GM23338 (cell line): ENCODE measurements around the gene LCE6A. TPM values are rescaled to one million over a fixed set of nuclear protein-coding genes. Genes with fewer than 3 reads are reported as not detected.

ENCODE experiments used
- ATAC-seq: fragments of 200-7000 bp; cut with Tn5 transposase; 3 replicates; pipeline ENCODE4 v1.9.1; 2020
- DNase-seq: peaks from one replicate; pipeline ENCODE4 v3.0.0-alpha.2; 2015; ENCODE audit warnings: low spot score
- H2AFZ ChIP-seq: fragments of 200-600 bp; sonication (generic); 2 replicates; pipeline ENCODE4 v1.8.0; 2016; ENCODE audit warnings: antibody characterized with exemption, mild to moderate bottlenecking, moderate library complexity
- H3F3A ChIP-seq: fragments of 200-600 bp; sonication (generic); replicated peaks from 2 replicates; pipeline ENCODE4 v1.8.0; 2017; ENCODE audit warnings: antibody characterized with exemption, mixed run types, low read depth
- H3K27ac ChIP-seq: fragments of 200-600 bp; sonication (generic); 2 replicates; pipeline ENCODE4 v1.6.1; 2016; ENCODE audit warnings: low read depth
- H3K27me3 ChIP-seq: fragments of 200-600 bp; sonication (generic); 2 replicates; pipeline ENCODE4 v1.8.0; 2016; ENCODE audit warnings: mild to moderate bottlenecking, mixed run types, moderate library complexity; ENCODE audit not compliant: insufficient read depth
- H3K36me3 ChIP-seq: fragments of 200-600 bp; sonication (generic); 2 replicates; pipeline ENCODE4 v1.8.0; 2016; ENCODE audit warnings: mild to moderate bottlenecking; ENCODE audit not compliant: insufficient read depth
- H3K4me1 ChIP-seq: fragments of 200-600 bp; sonication (generic); 2 replicates; pipeline ENCODE4 v1.8.0; 2016; ENCODE audit warnings: mild to moderate bottlenecking, moderate library complexity; ENCODE audit not compliant: insufficient read depth
- H3K4me2 ChIP-seq: fragments of 200-600 bp; sonication (generic); 2 replicates; pipeline ENCODE4 v1.7.1; 2017; ENCODE audit warnings: mixed run types
- H3K4me3 ChIP-seq: fragments of 200-600 bp; sonication (generic); 2 replicates; pipeline ENCODE4 v1.6.1; 2016; ENCODE audit warnings: mixed run types
- H3K79me2 ChIP-seq: fragments of 200-600 bp; sonication (generic); replicated peaks from 2 replicates; pipeline ENCODE4 v1.8.0; 2017; ENCODE audit warnings: mild to moderate bottlenecking; ENCODE audit not compliant: insufficient read depth
- H3K9me2 ChIP-seq: fragments of 200-600 bp; sonication (generic); 2 replicates; pipeline ENCODE4 v1.8.0; 2017; ENCODE audit not compliant: insufficient read depth
- H4K20me1 ChIP-seq: fragments of 200-600 bp; sonication (generic); replicated peaks from 2 replicates; pipeline ENCODE4 v1.8.0; 2017; ENCODE audit warnings: mild to moderate bottlenecking; ENCODE audit not compliant: insufficient read depth
- H3K27ac Mint-ChIP-seq: 2 replicates; pipeline ENCODE4 v1.8.0; 2020; ENCODE audit warnings: inconsistent platforms, mild to moderate bottlenecking, moderate library complexity, mixed read lengths
- H3K27me3 Mint-ChIP-seq: 3 replicates; pipeline ENCODE4 v1.8.0; 2022; ENCODE audit warnings: low read depth, mild to moderate bottlenecking, moderate library complexity, mixed read lengths, inconsistent platforms; ENCODE audit not compliant: insufficient read depth, poor library complexity
- H3K36me3 Mint-ChIP-seq: 3 replicates; pipeline ENCODE4 v1.8.0; 2021; ENCODE audit warnings: low read depth, mild to moderate bottlenecking, inconsistent platforms, moderate library complexity, mixed read lengths
- H3K4me1 Mint-ChIP-seq: 3 replicates; pipeline ENCODE4 v1.8.0; 2020; ENCODE audit warnings: mild to moderate bottlenecking, inconsistent platforms, mixed read lengths
- H3K4me3 Mint-ChIP-seq: 3 replicates; pipeline ENCODE4 v1.8.0; 2021; ENCODE audit warnings: moderate library complexity, mild to moderate bottlenecking, inconsistent platforms, mixed read lengths
- H3K9me3 Mint-ChIP-seq: 3 replicates; pipeline ENCODE4 v1.8.0; 2020; ENCODE audit warnings: moderate library complexity, mild to moderate bottlenecking, inconsistent platforms, mixed read lengths
- CTCF ChIP-seq, 2 experiments: fragments of 200-600 bp in 1 of 2; sonication (generic) in 1 of 2; conservative IDR thresholded peaks; 2 replicates each; pipeline versions ENCODE4 v1.5.1 to v1.6.1; 2016 to 2017; ENCODE audit warnings: antibody characterized with exemption in 2 of 2, low read depth in 2 of 2, mild to moderate bottlenecking in 2 of 2, moderate library complexity in 1 of 2
- EZH2 ChIP-seq: fragments of 200-600 bp; sonication (generic); IDR thresholded peaks from one replicate; pipeline ENCODE4 v1.8.0; 2017; ENCODE audit warnings: antibody characterized with exemption, mild to moderate bottlenecking, low read depth; ENCODE audit not compliant: unreplicated experiment
- EZH2phosphoT487 ChIP-seq: fragments of 200-600 bp; sonication (generic); IDR thresholded peaks from one replicate; pipeline ENCODE4 v1.8.1; 2018; ENCODE audit warnings: antibody characterized with exemption; ENCODE audit not compliant: unreplicated experiment
- JUNB ChIP-seq: IDR thresholded peaks from one replicate; pipeline ENCODE4 v1.6.1; 2016; ENCODE audit warnings: antibody characterized with exemption; ENCODE audit not compliant: unreplicated experiment
- NANOG ChIP-seq: IDR thresholded peaks from 2 replicates; pipeline ENCODE4 v1.6.1; 2016; ENCODE audit warnings: antibody characterized with exemption, borderline replicate concordance
- POLR2AphosphoS5 ChIP-seq: IDR thresholded peaks from 2 replicates; pipeline ENCODE4 v1.6.1; 2016; ENCODE audit warnings: antibody characterized with exemption, low read depth
- REST ChIP-seq: IDR thresholded peaks from one replicate; pipeline ENCODE4 v1.6.1; 2018; ENCODE audit warnings: antibody characterized with exemption; ENCODE audit not compliant: unreplicated experiment
- STAT1 ChIP-seq: IDR thresholded peaks from one replicate; pipeline ENCODE4 v1.6.1; 2016; ENCODE audit warnings: antibody characterized with exemption; ENCODE audit not compliant: unreplicated experiment
- ZNF114 ChIP-seq: fragments of 250-450 bp; sonication (Bioruptor Pico); IDR thresholded peaks from 2 replicates; pipeline ENCODE4 v1.5.0; 2020; ENCODE audit warnings: mild to moderate bottlenecking, moderate library complexity
- ZNF331 ChIP-seq: fragments of 250-450 bp; sonication (Bioruptor Pico); IDR thresholded peaks from 2 replicates; pipeline ENCODE4 v1.5.0; 2020; ENCODE audit warnings: low read depth, mild to moderate bottlenecking, moderate library complexity
- polyA plus RNA-seq: library from polyadenylated mRNA; unstranded; fragments of >200 nt; fragmentation: Nextera tagmentation; extraction: Ambion mirVana; gene quantifications from 2 replicates; pipeline ENCODE4 v1.2.1, GENCODE V29; 2016
- total RNA-seq: library from RNA; depleted of rRNA; stranded (reverse); fragments of >200 nt; shearing (Covaris generic); gene quantifications from 2 replicates; pipeline ENCODE4 v1.2.3, GENCODE V29; 2014

Gene LCE6A
- total and polyA plus RNA-seq, 2 experiments from 2014 or later = not detected

- TF ChIP-seq ZNF331 = no peak
- no peak for TF ChIP-seq STAT1
- TF ChIP-seq EZH2 = no peak
- TF ChIP-seq CTCF (conservative IDR thresholded peaks at IDR 0.05; ENCODE audit: low read depth in 2 of 2) = no peak
- no peak for TF ChIP-seq EZH2phosphoT487
- TF ChIP-seq JUNB = no peak
- no peak for TF ChIP-seq ZNF114 (CRISPR knock-in tag)
Measured at GRCh38 chr1:152859696-152860095, 17.0 kb downstream of the LCE6A start, which contains the start of gene LCE7A (continued).

- Histone ChIP-seq H3K4me3 (no peak overlapping the region), H4K20me1 (no peaks in the 10 kb centered on the region), H3K79me2 (no peaks in the 10 kb centered on the region), H2AFZ (no peak overlapping the region), H3K27ac (no peak overlapping the region), H3K27me3 (no peaks in the 10 kb centered on the region), H3K4me1 (no peaks in the 10 kb centered on the region), H3F3A (no peaks in the 10 kb centered on the region), H3K36me3 (no peaks in the 10 kb centered on the region), H3K9me2 (peaks cover 16% of the 10 kb centered on the region), H3K4me2 (no peak overlapping the region)
- no peak for TF ChIP-seq JUNB
- TF ChIP-seq CTCF (conservative IDR thresholded peaks at IDR 0.05; ENCODE audit: low read depth in 2 of 2) = no peak
- TF ChIP-seq ZNF114 (CRISPR knock-in tag) = no peak
- no peak for TF ChIP-seq STAT1
- TF ChIP-seq EZH2phosphoT487 = no peak
- no peak for TF ChIP-seq ZNF331
- TF ChIP-seq POLR2AphosphoS5 = no peak
- TF ChIP-seq REST = no peak
- no peak for TF ChIP-seq NANOG
- Mint-ChIP-seq H3K4me3 (no peak overlapping the region), H3K4me1 (peaks cover 3% of the 10 kb centered on the region; the same call in 1 of the 3 replicates), H3K9me3 (no peaks in the 10 kb centered on the region), H3K27ac (no peak overlapping the region), H3K27me3 (no peaks in the 10 kb centered on the region), H3K36me3 (no peaks in the 10 kb centered on the region)
- DNase-seq (no peak), ATAC-seq (no peak)
Measured at GRCh38 chr1:152860129-152860528, 17.5 kb downstream of the LCE6A start.
